PC-3 (cell line): ENCODE results near the gene TBC1D5. TPM values are rescaled to one million over a fixed set of nuclear protein-coding genes. Genes with fewer than 3 reads are reported as not detected.

ENCODE experiments used
- ATAC-seq: fragments of 200-7000 bp; cut with Tn5 transposase; 2 replicates; pipeline ENCODE4 v1.9.1; 2020; ENCODE audit warnings: mild to moderate bottlenecking, moderate library complexity
- BruUV-seq: library from RNA; stranded (reverse); fragments of 400-500 nt; replicated peaks from 2 replicates; lab custom pipeline; 2021; lab: Mats Ljungman, UMichigan
- CTCF ChIA-PET: fragments of 300-600 bp; sonication (Branson Sonifier 250); formaldehyde crosslinking; loops from one replicate; lab custom pipeline; 2022; ENCODE audit warnings: antibody characterized with exemption; lab: Charles Lee
- POLR2A ChIA-PET: fragments of 300-600 bp; sonication (Branson Sonifier 250); formaldehyde crosslinking; loops from one replicate; lab custom pipeline; 2022; ENCODE audit warnings: antibody characterized with exemption; ENCODE audit not compliant: unreplicated experiment; lab: Charles Lee
- DNase-seq: peaks from one replicate; pipeline ENCODE4 v3.0.0-alpha.2; 2015
- H2AFZ ChIP-seq: fragments of 300-600 bp; sonication (generic); 2 replicates; pipeline ENCODE4 v1.6.0; 2016; ENCODE audit warnings: antibody characterized with exemption, low read length
- H3F3A ChIP-seq: fragments of 300-600 bp; sonication (generic); one replicate; pipeline ENCODE4 v1.6.0; 2017; ENCODE audit warnings: antibody characterized with exemption, low read length, control low read depth, mild to moderate bottlenecking; ENCODE audit not compliant: unreplicated experiment
- H3K27ac ChIP-seq: fragments of 300-600 bp; sonication (generic); 2 replicates; pipeline ENCODE4 v1.5.1; 2016; ENCODE audit warnings: mild to moderate bottlenecking, low read length
- H3K27me3 ChIP-seq: fragments of 300-600 bp; sonication (generic); 2 replicates; pipeline ENCODE4 v1.6.1; 2016; ENCODE audit warnings: low read length, mixed read lengths
- H3K36me3 ChIP-seq: fragments of 300-600 bp; sonication (generic); 2 replicates; pipeline ENCODE4 v1.6.1; 2016; ENCODE audit warnings: low read depth, mixed run types, low read length, mixed read lengths
- H3K4me1 ChIP-seq: fragments of 300-600 bp; sonication (generic); 2 replicates; pipeline ENCODE4 v1.5.1; 2016; ENCODE audit warnings: low read length; ENCODE audit not compliant: insufficient read depth
- H3K4me2 ChIP-seq: fragments of 300-600 bp; sonication (generic); 2 replicates; pipeline ENCODE4 v1.6.0; 2016; ENCODE audit warnings: low read length
- H3K4me3 ChIP-seq: fragments of 300-600 bp; sonication (generic); 2 replicates; pipeline ENCODE4 v1.5.1; 2016; ENCODE audit warnings: mild to moderate bottlenecking, low read length, mixed read lengths
- H3K79me2 ChIP-seq: fragments of 300-600 bp; sonication (generic); 2 replicates; pipeline ENCODE4 v1.6.1; 2017; ENCODE audit warnings: low read length, mixed read lengths
- H3K9ac ChIP-seq: fragments of 300-600 bp; sonication (generic); 2 replicates; pipeline ENCODE4 v1.6.0; 2016; ENCODE audit warnings: mild to moderate bottlenecking, low read length
- H3K9me2 ChIP-seq: fragments of 300-600 bp; sonication (generic); replicated peaks from 2 replicates; pipeline ENCODE4 v1.6.1; 2016; ENCODE audit warnings: mixed run types, low read length, mixed read lengths
- H3K9me3 ChIP-seq: fragments of 300-600 bp; sonication (generic); 2 replicates; pipeline ENCODE4 v1.6.1; 2016; ENCODE audit warnings: low read length, mixed read lengths
- H4K20me1 ChIP-seq: fragments of 300-600 bp; sonication (generic); 2 replicates; pipeline ENCODE4 v1.6.1; 2016; ENCODE audit warnings: low read length, mixed read lengths
- EZH2 ChIP-seq: fragments of 300-600 bp; sonication (generic); IDR thresholded peaks from one replicate; pipeline ENCODE4 v1.6.1; 2017; ENCODE audit warnings: antibody characterized with exemption, mild to moderate bottlenecking, low read length; ENCODE audit not compliant: unreplicated experiment
- EZH2phosphoT487 ChIP-seq: fragments of 300-600 bp; sonication (generic); IDR thresholded peaks from 2 replicates; pipeline ENCODE4 v1.6.1; 2018; ENCODE audit warnings: mild to moderate bottlenecking, antibody characterized with exemption, low read length, borderline replicate concordance
- intact Hi-C: fragments of 100-400 bp; cut with micrococcal nuclease; formaldehyde crosslinking; loops from 2 replicates; pipeline ENCODE4 v1.9.0; 2023
- total RNA-seq: library from RNA; depleted of rRNA; stranded (reverse); fragments of >200 nt; gene quantifications from 2 replicates; pipeline ENCODE4 v1.2.3, GENCODE V29; 2014
- TF ChIP-seq, protein P1 (sequence below): fragments of 300-600 bp; sonication (generic); conservative IDR thresholded peaks from 2 replicates; pipeline ENCODE4 v1.5.1; 2017; ENCODE audit warnings: antibody characterized with exemption, low read depth, mild to moderate bottlenecking, low read length

The TBC1D5 gene
- total RNA-seq, 1 experiment from 2014 or later: 54.5 TPM

DNA sequence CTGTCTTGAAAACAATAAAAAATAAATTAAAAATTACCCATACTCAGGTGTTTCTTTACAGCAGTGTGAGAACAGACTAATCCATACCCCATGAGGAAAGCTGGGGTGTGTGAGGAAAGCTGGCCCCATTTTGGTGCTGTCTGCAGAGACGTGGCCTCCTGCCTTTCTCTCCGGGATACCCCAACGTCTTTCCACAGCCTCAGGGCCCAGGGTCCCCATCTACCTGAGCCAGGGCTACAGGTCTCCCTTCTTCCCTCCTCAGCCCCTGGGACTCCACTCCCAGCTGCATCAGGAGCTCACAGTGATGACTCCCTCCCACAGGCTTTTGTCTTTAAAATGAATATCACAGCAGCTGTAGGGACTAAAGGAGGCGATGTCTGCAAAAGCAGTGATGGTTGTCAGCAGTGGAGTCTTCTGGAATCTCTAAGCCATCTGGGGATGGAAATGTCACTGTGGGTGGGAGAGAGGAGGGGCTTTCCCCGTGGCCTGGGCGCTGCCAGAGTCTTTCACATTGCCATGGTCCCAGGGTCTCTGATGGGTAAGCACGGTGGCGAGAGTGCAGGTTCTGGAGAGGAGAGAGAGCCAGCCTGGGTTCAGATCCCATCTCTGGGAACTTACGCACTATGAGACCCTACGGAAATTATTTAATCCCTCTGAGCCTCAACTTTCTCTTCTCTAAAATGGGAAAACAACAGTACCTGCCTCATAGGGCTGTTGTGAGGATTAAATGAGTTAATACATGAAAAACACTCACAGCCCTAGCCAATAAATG, 598.4 kb downstream of the TBC1D5 start:
- Histone ChIP-seq H3K79me2 (no peaks in the 10 kb centered on the region), H3K9me3 (no peaks in the 10 kb centered on the region), H3K9ac (no peak overlapping the region), H3K27ac (no peak overlapping the region), H3K36me3 (no peaks in the 10 kb centered on the region), H3F3A (no peaks in the 10 kb centered on the region), H3K4me3 (no peak overlapping the region), H2AFZ (no peak overlapping the region), H3K27me3 (no peaks in the 10 kb centered on the region), H3K4me2 (no peak overlapping the region), H4K20me1 (no peaks in the 10 kb centered on the region), H3K4me1 (no peaks in the 10 kb centered on the region), H3K9me2 (no peaks in the 10 kb centered on the region)
- POLR2A ChIA-PET: no interaction called here
- intact Hi-C loops: no loop called here
- CTCF ChIA-PET: no interaction called here
- TF ChIP-seq EZH2 (no peak), EZH2phosphoT487 (no peak)
- TF ChIP-seq, protein P1, sequence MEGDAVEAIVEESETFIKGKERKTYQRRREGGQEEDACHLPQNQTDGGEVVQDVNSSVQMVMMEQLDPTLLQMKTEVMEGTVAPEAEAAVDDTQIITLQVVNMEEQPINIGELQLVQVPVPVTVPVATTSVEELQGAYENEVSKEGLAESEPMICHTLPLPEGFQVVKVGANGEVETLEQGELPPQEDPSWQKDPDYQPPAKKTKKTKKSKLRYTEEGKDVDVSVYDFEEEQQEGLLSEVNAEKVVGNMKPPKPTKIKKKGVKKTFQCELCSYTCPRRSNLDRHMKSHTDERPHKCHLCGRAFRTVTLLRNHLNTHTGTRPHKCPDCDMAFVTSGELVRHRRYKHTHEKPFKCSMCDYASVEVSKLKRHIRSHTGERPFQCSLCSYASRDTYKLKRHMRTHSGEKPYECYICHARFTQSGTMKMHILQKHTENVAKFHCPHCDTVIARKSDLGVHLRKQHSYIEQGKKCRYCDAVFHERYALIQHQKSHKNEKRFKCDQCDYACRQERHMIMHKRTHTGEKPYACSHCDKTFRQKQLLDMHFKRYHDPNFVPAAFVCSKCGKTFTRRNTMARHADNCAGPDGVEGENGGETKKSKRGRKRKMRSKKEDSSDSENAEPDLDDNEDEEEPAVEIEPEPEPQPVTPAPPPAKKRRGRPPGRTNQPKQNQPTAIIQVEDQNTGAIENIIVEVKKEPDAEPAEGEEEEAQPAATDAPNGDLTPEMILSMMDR: no peak
- BruUV-seq: no TSS peak
- no peak for ATAC-seq
- DNase-seq: no peak

DNA sequence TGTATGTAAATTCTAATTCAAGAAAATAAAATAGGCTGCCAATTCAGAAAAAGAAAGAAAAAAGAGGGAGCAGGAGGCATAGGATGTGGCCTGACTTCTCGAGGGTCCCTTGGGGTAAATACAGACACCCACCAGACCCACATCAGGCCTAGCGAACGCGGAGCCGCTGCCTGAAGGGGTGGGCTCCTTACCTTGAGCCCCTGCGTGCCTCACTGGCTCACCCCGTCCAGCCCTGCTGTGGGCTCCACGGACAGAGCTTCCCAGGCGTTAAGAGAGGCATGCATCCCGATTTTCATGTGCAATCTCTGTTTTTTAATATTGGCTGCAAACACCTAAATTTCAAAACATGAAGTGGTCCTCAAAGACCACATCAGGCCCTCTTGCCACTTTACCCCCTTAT, 599.9 kb downstream of the TBC1D5 start:
- H3K4me3 ChIP-seq: no peak overlapping the region
- H3K36me3 ChIP-seq: no peaks in the 10 kb centered on the region
- H2AFZ ChIP-seq: no peak overlapping the region
- ATAC-seq: no peak
- POLR2A ChIA-PET: no interaction called here
- no TSS peak for BruUV-seq
- no peak for DNase-seq
- intact Hi-C loops: no loop called here
- no peaks in the 10 kb centered on the region for H3K79me2 ChIP-seq
- H3F3A ChIP-seq: no peaks in the 10 kb centered on the region
- no peak overlapping the region for H3K4me2 ChIP-seq
- H3K9me3 ChIP-seq: no peaks in the 10 kb centered on the region
- no peaks in the 10 kb centered on the region for H3K27me3 ChIP-seq
- H3K4me1 ChIP-seq: no peaks in the 10 kb centered on the region
- CTCF ChIA-PET: no interaction called here
- no peaks in the 10 kb centered on the region for H3K9me2 ChIP-seq
- H3K9ac ChIP-seq: no peak overlapping the region
- no peaks in the 10 kb centered on the region for H4K20me1 ChIP-seq
- H3K27ac ChIP-seq: no peak overlapping the region
- TF ChIP-seq EZH2phosphoT487 (no peak), EZH2 (no peak)
- TF ChIP-seq, protein P1: no peak

DNA sequence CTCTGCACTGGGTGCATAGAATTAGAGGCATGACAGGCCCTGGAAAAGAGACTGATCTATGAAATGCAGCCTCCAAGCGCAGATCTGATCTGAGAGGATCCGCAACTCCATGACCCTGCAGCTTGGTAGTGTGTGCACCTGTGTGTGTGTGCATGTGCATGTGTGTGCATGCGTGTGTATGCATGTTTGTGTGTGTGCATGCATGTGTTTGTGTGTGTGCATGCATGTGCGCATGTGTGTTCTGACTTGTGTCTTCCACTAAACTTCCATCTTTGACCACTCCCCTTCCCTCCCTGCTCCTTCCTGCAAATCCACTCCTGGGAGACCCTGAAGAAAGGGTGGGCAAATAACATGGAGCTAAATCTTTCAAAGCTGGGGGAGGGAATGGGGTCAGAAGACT, 600.7 kb downstream of the TBC1D5 start:
- H3K4me3 ChIP-seq: no peak overlapping the region
- no peaks in the 10 kb centered on the region for H3K27me3 ChIP-seq
- ATAC-seq: no peak
- no TSS peak for BruUV-seq
- ChIA-PET CTCF (no interaction called here), POLR2A (no interaction called here)
- intact Hi-C loops: no loop called here
- no peaks in the 10 kb centered on the region for H3K36me3 ChIP-seq
- H4K20me1 ChIP-seq: no peaks in the 10 kb centered on the region
- H3K4me2 ChIP-seq: no peak overlapping the region
- no peak for DNase-seq
- no peaks in the 10 kb centered on the region for H3K9me2 ChIP-seq
- H3F3A ChIP-seq: no peaks in the 10 kb centered on the region
- no peak overlapping the region for H3K9ac ChIP-seq
- H3K9me3 ChIP-seq: no peaks in the 10 kb centered on the region
- no peak overlapping the region for H3K27ac ChIP-seq
- H3K79me2 ChIP-seq: no peaks in the 10 kb centered on the region
- H2AFZ ChIP-seq: no peak overlapping the region
- TF ChIP-seq, protein P1: no peak
- TF ChIP-seq EZH2phosphoT487 (no peak), EZH2 (no peak)
- H3K4me1 ChIP-seq: no peaks in the 10 kb centered on the region
